ENCODE data around the gene SNCG.
"Not testable (repeated sequence)": the region's sequence is repeated elsewhere in the genome, so short reads cannot be mapped to it uniquely, and the experiment has no call there.

SNCG gene

GRCh38 chr10:86970982-86971231 lies 12.5 kb downstream of the SNCG start:
- H3K4me3 Mint-ChIP-seq, result peak overlapping the region; percentile 73
- H3K9me3 Mint-ChIP-seq, result no peaks in the 10 kb centered on the region
- peaks cover 14% of the 10 kb centered on the region for H3K4me1 Mint-ChIP-seq
- H3K27ac Mint-ChIP-seq, result peak overlapping the region; percentile 78
- ATAC-seq (ENCODE audit: low read depth), result peak; percentile 10
- DNase-seq (ENCODE audit: low spot score in 2 of 2), result no peak
- no peaks in the 10 kb centered on the region for H3K36me3 Mint-ChIP-seq
- no peaks in the 10 kb centered on the region for H3K27me3 Mint-ChIP-seq

- no peaks in the 10 kb centered on the region for H3K9me3 Mint-ChIP-seq
Observed at GRCh38 chr10:86971232-86971991, 13.0 kb downstream of the SNCG start.

GRCh38 chr10:86972613-86973380 lies 14.4 kb downstream of the SNCG start:
- no peaks in the 10 kb centered on the region for H3K36me3 Mint-ChIP-seq
- H3K9me3 Mint-ChIP-seq, result no peaks in the 10 kb centered on the region
- DNase-seq (ENCODE audit: low spot score in 2 of 2) (no peak), ATAC-seq (ENCODE audit: low read depth) (no peak)
- H3K4me1 Mint-ChIP-seq, result peaks cover 7% of the 10 kb centered on the region
- peak overlapping the region; percentile 32 for H3K27ac Mint-ChIP-seq
- no peaks in the 10 kb centered on the region for H3K27me3 Mint-ChIP-seq
- peak overlapping the region; percentile 6 for H3K4me3 Mint-ChIP-seq

More at GRCh38 chr10:86971232-86971991, 13.0 kb downstream of the SNCG start:
- H3K4me1 Mint-ChIP-seq, result peaks cover 10% of the 10 kb centered on the region
- H3K27ac Mint-ChIP-seq, result peak overlapping the region; percentile 78
- H3K27me3 Mint-ChIP-seq, result no peaks in the 10 kb centered on the region
- DNase-seq (ENCODE audit: low spot score in 2 of 2) (peak; percentile 63 to 91), ATAC-seq (ENCODE audit: low read depth) (peak; percentile 87)
- H3K4me3 Mint-ChIP-seq, result peak overlapping the region; percentile 84
- H3K36me3 Mint-ChIP-seq, result no peaks in the 10 kb centered on the region

- ATAC-seq (ENCODE audit: low read depth) (no peak), DNase-seq (ENCODE audit: low spot score in 2 of 2) (no peak)
- H3K9me3 Mint-ChIP-seq, result no peaks in the 10 kb centered on the region
- peaks cover 7% of the 10 kb centered on the region for H3K4me1 Mint-ChIP-seq
- no peaks in the 10 kb centered on the region for H3K36me3 Mint-ChIP-seq
- H3K4me3 Mint-ChIP-seq, result no peak overlapping the region
- no peak overlapping the region for H3K27ac Mint-ChIP-seq
- no peaks in the 10 kb centered on the region for H3K27me3 Mint-ChIP-seq
Observed at GRCh38 chr10:86974484-86974883, 16.1 kb downstream of the SNCG start.

GRCh38 chr10:86976362-86977056 lies 18.1 kb downstream of the SNCG start:
- H3K36me3 Mint-ChIP-seq, result no peaks in the 10 kb centered on the region
- ATAC-seq (ENCODE audit: low read depth) (no peak), DNase-seq (ENCODE audit: low spot score in 2 of 2) (no peak)
- no peaks in the 10 kb centered on the region for H3K27me3 Mint-ChIP-seq
- peaks cover 7% of the 10 kb centered on the region for H3K4me1 Mint-ChIP-seq
- no peak overlapping the region for H3K4me3 Mint-ChIP-seq
- no peaks in the 10 kb centered on the region for H3K9me3 Mint-ChIP-seq
- H3K27ac Mint-ChIP-seq, result no peak overlapping the region

- not testable (repeated sequence) for H3K27me3 Mint-ChIP-seq; ATAC-seq (ENCODE audit: low read depth); H3K36me3 Mint-ChIP-seq; H3K27ac Mint-ChIP-seq; DNase-seq (ENCODE audit: low spot score in 2 of 2); H3K4me3 Mint-ChIP-seq; H3K9me3 Mint-ChIP-seq; H3K4me1 Mint-ChIP-seq
Observed at GRCh38 chr10:86978457-86978856, 20.1 kb downstream of the SNCG start.

GRCh38 chr10:86979296-86979818 lies 21.0 kb downstream of the SNCG start:
- no peak overlapping the region for H3K4me3 Mint-ChIP-seq
- ATAC-seq (ENCODE audit: low read depth) (no peak), DNase-seq (ENCODE audit: low spot score in 2 of 2) (no peak)
- no peaks in the 10 kb centered on the region for H3K27me3 Mint-ChIP-seq
- H3K27ac Mint-ChIP-seq, result no peak overlapping the region
- no peaks in the 10 kb centered on the region for H3K4me1 Mint-ChIP-seq
- no peaks in the 10 kb centered on the region for H3K9me3 Mint-ChIP-seq
- no peaks in the 10 kb centered on the region for H3K36me3 Mint-ChIP-seq

- DNase-seq (ENCODE audit: low spot score in 2 of 2) (no peak), ATAC-seq (ENCODE audit: low read depth) (no peak)
- Mint-ChIP-seq H3K4me1 (no peaks in the 10 kb centered on the region), H3K27me3 (no peaks in the 10 kb centered on the region), H3K4me3 (no peak overlapping the region), H3K9me3 (no peaks in the 10 kb centered on the region), H3K27ac (no peak overlapping the region), H3K36me3 (no peaks in the 10 kb centered on the region)
Observed at GRCh38 chr10:86979977-86980448, 21.6 kb downstream of the SNCG start.

GRCh38 chr10:86981020-86981419 lies 22.6 kb downstream of the SNCG start:
- ATAC-seq (ENCODE audit: low read depth); H3K27me3 Mint-ChIP-seq; DNase-seq (ENCODE audit: low spot score in 2 of 2); H3K4me3 Mint-ChIP-seq; H3K4me1 Mint-ChIP-seq; H3K36me3 Mint-ChIP-seq; H3K9me3 Mint-ChIP-seq; H3K27ac Mint-ChIP-seq: not testable (repeated sequence)

- H3K4me1 Mint-ChIP-seq, result no peaks in the 10 kb centered on the region
- DNase-seq (ENCODE audit: low spot score in 2 of 2), result no peak
Observed at GRCh38 chr10:86981716-86982115, 23.3 kb downstream of the SNCG start.

GRCh38 chr10:86984498-86984897 lies 26.1 kb downstream of the SNCG start:
- H3K27ac Mint-ChIP-seq; H3K36me3 Mint-ChIP-seq; ATAC-seq (ENCODE audit: low read depth); H3K9me3 Mint-ChIP-seq; H3K4me1 Mint-ChIP-seq; H3K4me3 Mint-ChIP-seq; H3K27me3 Mint-ChIP-seq; DNase-seq (ENCODE audit: low spot score in 2 of 2): not testable (repeated sequence)

More at GRCh38 chr10:86981716-86982115, 23.3 kb downstream of the SNCG start:
- Mint-ChIP-seq H3K27ac (no peak overlapping the region), H3K27me3 (no peaks in the 10 kb centered on the region), H3K9me3 (peaks cover 2% of the 10 kb centered on the region), H3K36me3 (no peaks in the 10 kb centered on the region), H3K4me3 (no peak overlapping the region)
- ATAC-seq (ENCODE audit: low read depth), result no peak

- peaks cover 2% of the 10 kb centered on the region for H3K27me3 Mint-ChIP-seq
- peaks cover 2% of the 10 kb centered on the region for H3K9me3 Mint-ChIP-seq
- no peak for ATAC-seq (ENCODE audit: low read depth)
- H3K4me3 Mint-ChIP-seq, result no peak overlapping the region
- DNase-seq (ENCODE audit: low spot score in 2 of 2), result no peak
- H3K4me1 Mint-ChIP-seq, result no peaks in the 10 kb centered on the region
- H3K27ac Mint-ChIP-seq, result no peak overlapping the region
- no peaks in the 10 kb centered on the region for H3K36me3 Mint-ChIP-seq
Observed at GRCh38 chr10:86988520-86988919, 30.1 kb downstream of the SNCG start.

- not testable (repeated sequence) for DNase-seq (ENCODE audit: low spot score in 2 of 2); H3K9me3 Mint-ChIP-seq; H3K27ac Mint-ChIP-seq; ATAC-seq (ENCODE audit: low read depth); H3K4me1 Mint-ChIP-seq; H3K36me3 Mint-ChIP-seq; H3K4me3 Mint-ChIP-seq; H3K27me3 Mint-ChIP-seq
Observed at GRCh38 chr10:86991362-86991761, 33.0 kb downstream of the SNCG start.

GRCh38 chr10:86992456-86992855 lies 34.1 kb downstream of the SNCG start:
- no peaks in the 10 kb centered on the region for H3K4me1 Mint-ChIP-seq
- H3K36me3 Mint-ChIP-seq, result no peaks in the 10 kb centered on the region
- no peak overlapping the region for H3K27ac Mint-ChIP-seq
- H3K27me3 Mint-ChIP-seq, result peaks cover 2% of the 10 kb centered on the region
- DNase-seq (ENCODE audit: low spot score in 2 of 2) (no peak), ATAC-seq (ENCODE audit: low read depth) (no peak)
- H3K9me3 Mint-ChIP-seq, result no peaks in the 10 kb centered on the region
- no peak overlapping the region for H3K4me3 Mint-ChIP-seq
